GM19455 (cell line): ENCODE results near the gene S100A10.

Source experiments
- ATAC-seq: cut with Tn5 transposase; IDR thresholded peaks from one replicate; pipeline ENCODE4 v1.9.1; 2021; ENCODE audit not compliant: unreplicated experiment

Gene S100A10

GRCh38 chr1:151966061-151966460 is 27.6 kb downstream of the S100A10 start:
- no peak for ATAC-seq

- ATAC-seq = no peak
Observed at GRCh38 chr1:151964510-151964909, 29.1 kb downstream of the S100A10 start.

GRCh38 chr1:151963288-151963687 is 30.4 kb downstream of the S100A10 start:
- no peak for ATAC-seq

GRCh38 chr1:151961833-151962232 is 31.8 kb downstream of the S100A10 start:
- ATAC-seq = no peak

GRCh38 chr1:151960780-151961513 is 32.7 kb downstream of the S100A10 start:
- no peak for ATAC-seq

DNA sequence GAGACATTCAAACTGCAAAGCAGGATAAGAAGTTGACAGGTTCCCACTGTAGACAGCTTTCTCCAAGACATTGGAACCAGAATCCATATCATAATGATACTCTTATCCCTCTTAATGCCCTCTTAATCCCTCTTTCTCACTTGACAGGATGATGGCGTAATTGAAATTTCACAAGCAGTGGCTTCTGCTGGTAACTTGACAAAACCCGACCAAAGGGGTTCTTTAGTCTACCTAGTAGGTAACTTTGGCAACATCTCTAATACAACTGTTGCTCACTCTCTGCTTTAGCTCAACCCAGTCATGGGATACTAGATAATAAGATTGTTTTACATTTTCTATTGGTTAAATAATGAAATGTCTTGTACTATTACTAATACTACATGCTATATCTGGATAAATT is 34.7 kb downstream of the S100A10 start:
- ATAC-seq = no peak

DNA sequence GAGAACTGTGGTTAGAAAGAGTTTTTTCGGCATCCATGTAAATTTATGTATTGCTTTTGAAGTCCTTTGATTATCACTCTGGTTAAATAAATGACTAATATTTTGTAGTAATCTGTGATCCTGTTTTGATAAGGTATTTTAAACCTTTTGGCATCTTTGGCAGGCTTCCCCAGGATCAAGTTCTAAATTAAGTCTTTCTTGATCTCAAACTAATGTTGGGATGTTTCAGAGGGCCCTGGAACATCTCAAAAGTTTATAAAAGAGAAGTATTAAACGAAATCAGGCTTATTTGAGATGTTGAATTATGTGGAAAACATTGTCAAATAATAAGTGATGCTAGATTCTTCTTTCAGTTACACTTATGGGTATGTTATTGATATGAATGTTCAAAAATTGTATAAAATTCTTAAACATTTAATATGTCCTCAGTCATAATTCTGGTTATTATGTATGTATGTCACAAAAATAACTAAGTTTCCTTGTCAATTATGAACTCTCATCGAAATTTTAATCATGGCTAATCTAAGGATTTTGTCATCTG is 36.6 kb downstream of the S100A10 start:
- ATAC-seq = no peak

GRCh38 chr1:151953409-151954094 is 40.1 kb downstream of the S100A10 start:
- no peak for ATAC-seq

DNA sequence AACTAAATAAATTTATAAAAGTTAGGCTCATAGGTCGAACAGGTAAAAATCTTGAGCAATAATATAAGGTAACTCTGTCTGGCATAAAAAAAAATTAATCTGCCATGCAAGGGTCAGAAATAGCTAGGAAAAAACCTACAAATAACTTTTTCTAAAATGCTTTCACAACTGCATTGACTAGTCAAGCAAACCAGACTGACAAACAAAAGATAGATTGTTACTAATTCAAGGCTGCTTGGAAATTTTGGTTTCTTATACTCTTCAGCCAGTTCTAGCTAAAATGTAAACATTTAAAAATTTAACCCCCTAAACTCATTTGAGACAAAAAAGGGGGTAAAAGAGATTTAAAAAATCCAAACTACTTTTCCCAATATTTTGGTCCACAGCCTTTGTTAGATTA is 40.8 kb downstream of the S100A10 start:
- ATAC-seq = no peak

- no peak for ATAC-seq
Observed at GRCh38 chr1:151949371-151950193, 44.1 kb downstream of the S100A10 start.

- ATAC-seq = no peak
Observed at GRCh38 chr1:151948506-151948905, 45.2 kb downstream of the S100A10 start.

- ATAC-seq = no peak
Observed at GRCh38 chr1:151947140-151947539, 46.5 kb downstream of the S100A10 start.

DNA sequence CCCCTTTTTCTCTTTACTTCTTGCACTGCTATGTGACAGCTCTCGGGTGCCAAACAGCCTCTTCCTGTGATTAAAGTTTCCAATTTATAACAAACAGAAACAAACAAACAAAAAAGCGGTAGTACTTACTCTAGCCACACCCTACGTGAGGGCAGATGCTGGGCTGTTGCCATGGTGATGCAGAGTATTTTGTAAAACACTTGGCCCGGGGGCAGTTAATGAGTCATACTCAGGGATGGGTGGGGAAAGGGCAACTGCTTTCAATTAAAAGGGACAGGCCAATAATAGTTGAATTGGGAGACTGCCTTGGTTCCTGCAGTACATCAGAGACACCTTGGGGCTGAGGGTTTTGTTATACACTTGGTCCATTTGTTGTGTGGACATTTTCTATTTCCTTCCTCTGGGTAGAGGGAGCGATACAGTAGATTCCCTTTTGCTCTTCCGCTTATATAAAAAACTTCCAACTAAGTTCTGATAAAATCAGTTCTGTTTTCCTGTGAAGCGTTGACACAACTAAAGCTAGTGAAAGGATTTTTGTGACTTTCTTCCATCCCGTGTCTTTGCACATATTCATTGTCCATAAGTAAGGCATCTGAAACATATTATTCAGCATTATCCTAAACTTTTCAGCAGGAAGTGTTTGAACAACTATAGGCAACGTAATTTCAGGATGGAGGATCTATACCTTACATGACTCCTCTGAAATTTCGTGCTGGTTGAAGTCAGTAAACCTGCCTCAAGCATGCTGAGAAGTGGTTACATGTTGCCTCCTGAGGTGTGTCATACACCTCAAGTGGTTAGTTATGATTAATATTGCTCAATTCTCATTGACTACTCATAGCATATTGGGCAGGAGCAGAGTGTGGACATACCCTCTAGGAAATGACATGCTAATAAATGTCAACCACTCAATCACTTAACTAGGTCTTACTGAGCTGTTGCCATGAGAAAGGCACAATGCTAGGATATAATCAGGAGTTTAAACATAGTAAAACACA is 47.6 kb downstream of the S100A10 start:
- ATAC-seq = no peak

DNA sequence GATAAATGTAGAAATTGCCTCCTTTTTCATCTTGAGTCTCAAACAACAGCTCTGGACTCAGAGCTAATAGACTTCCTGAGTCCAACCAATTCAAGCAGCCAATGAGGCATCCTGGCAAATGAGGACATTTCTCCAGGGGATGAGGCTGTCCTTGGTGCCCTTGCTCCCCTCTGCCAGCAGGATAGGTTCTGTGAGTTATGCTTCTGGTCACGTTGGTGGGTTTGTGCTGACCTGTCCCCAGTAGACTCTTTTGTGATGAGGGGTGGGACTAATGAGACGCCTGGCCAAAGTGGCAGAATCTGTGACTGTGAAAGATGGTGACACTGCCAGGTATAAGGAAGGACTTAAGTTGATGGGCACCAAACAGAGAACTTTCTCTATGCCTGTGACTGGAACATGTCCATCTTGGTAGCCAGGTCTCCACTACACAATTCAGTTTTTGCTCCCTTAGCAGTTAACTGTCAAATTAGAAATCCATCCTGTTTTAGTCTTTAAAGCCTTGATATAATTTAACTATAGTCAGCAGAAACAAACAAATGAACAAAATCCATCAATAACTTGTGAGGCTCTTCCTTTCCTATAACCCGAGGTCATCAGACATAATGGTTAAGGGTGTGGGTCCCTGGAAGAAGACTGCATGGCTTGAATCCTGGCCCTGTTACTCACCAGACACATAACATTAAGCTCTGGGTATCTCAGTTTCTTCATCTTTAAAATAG is 48.6 kb downstream of the S100A10 start:
- ATAC-seq = no peak

DNA sequence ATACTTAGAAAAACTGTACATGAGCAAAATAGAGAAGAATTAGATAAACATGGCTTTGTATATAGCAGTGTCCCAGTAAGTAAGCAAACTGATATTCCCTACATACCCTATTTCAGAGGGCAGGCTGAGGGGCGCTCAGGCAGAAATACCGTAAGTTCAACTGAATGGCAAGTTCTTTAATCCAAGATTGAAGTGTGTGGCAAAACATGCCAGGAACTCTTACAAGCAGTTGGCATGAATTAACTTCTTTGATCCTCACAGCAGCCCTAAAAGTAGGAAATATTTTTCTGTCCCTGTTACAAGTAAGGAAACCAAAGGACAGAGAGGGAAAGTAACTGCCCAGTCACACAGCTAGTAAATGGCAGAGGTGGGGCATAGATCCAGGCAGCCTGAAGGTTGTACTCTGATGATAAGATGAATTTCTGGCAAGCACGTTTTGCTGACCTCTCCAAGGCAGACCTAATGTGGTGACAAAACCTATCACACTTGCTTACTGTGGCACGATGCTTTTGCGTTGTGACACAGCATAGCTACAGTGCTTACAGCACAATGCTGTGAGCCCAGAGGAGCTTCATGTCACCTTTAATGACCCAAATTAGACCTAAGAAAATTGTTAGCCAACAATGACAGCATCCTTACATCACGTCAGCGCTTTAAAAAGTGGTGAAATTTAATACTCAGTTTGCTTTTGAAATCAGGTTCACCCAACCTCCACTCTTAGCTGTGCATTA is 49.4 kb downstream of the S100A10 start:
- ATAC-seq = no peak

DNA sequence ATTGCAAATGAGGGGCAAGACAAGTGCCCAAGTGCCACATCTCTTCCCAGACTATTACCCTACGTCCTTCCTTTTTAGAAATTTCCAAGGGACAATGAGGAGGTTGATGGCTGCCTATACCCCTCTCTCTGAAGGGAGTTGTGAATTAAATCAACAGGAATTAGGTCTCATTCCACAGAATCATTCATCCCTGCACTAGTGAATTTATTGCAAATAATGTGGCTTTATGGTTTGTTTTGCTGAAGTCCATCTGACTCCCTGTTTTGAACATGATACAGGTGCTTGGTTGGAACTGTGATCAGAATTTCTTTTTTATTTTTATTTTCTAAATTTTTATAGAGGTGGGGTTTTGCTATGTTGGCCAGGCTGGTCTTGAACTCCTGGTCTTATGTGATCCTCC is 50.1 kb downstream of the S100A10 start:
- ATAC-seq = no peak

DNA sequence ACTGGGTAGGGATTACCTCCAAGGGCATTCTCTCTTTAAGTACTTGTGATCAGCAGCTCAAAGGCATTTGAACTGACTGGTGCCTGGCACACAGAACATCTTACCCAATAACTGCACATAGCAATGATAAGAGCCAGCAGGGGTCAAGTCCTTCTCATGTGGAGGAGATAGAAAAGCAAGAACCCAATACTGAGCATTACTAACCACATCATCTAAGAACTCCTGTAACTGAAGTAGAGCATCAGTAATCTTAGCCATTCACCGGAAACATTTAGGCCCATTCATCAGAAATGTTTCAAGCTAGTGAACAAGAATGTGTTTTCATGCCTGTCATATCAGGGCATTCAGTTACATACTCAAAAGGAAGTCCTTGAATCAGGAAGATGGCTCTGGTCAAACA is 50.8 kb downstream of the S100A10 start:
- no peak for ATAC-seq

- ATAC-seq = no peak
Observed at GRCh38 chr1:151940541-151940940, 53.1 kb downstream of the S100A10 start.

DNA sequence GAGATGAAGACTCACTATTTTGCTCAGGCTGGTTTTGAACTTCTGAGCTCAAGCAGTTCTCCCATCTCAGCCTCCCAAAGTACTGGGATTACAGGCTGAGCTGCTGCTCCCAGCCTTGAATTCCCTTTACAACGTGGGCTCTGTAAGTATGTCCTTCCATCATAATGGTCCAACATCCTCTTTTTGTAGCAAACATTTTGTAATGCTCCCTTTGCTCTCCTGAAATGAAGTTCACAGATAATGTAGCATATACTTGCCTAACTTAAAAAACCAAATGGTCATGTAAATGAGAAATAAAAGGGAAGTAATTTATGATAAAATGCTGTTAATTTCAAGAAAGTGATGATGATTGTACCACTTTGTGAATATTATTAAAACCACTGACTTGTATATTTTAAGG is 53.9 kb downstream of the S100A10 start:
- ATAC-seq = no peak
